ENCODE measurements around the gene ZBTB12.
"Not testable (repeated sequence)": the region's sequence is repeated elsewhere in the genome, so short reads cannot be mapped to it uniquely, and the experiment has no call there.

The ZBTB12 gene

GRCh38 chr6:31901953-31902643 lies at the start of gene ZBTB12:
ZBTB12 (minus strand) TSS chr6:31902086; CDS start chr6:31901305, 781 bp downstream.
- peak; percentile 89 for DNase-seq
- peak; percentile 78 for ATAC-seq

DNA sequence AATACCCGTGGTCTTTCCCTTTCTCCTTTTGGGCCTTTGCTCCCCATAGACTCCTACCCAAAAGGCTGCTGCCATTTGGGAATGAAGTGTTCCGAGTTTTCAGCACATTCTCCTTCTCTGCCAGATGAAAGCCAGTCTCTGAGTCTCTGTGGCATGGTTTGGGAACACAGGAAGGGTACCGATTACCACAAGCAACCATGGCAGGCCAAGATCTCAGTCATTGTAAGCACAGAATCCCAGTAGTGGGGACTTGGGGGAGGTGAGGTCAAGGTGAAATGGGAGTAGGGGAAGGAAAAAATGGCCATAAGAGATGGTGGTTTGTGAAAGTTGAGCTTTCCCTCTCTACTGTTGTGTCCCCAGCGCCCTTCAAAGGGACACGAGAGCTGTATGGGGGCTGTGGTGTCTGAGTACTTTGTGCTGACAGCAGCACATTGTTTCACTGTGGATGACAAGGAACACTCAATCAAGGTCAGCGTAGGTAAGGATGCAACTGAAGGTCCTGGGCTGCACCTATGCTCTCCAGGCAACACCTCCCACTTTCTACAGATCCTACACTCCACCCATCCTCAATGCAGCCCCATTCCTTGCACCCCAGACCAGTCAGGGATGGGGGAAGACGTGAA lies 48.2 kb upstream of the ZBTB12 start:
- DNase-seq (no peak), ATAC-seq (no peak)

DNA sequence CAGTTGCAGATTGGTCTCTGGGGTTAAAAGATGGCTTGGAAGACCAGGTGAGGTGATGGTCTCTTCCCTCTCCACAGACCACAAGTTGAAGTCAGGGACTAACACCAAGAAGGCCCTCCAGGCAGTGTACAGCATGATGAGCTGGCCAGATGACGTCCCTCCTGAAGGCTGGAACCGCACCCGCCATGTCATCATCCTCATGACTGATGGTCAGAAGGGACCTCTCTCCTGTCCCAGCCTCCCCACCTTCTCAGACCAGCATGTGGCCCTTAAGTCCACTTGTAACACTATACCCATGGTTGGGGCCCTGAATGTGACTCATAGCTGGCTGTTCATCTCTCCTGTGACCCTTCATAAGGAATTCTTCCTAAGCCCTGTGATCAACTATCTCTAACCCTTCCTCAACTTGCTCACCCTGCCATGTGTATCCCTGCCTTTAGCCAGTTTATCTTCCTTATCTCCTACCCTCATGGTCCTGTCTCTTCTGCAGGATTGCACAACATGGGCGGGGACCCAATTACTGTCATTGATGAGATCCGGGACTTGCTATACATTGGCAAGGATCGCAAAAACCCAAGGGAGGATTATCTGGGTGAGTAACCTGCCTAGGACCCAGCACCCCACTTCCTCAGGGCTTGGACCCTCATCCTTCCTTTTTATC lies 47.0 kb upstream of the ZBTB12 start:
- no peak for ATAC-seq

GRCh38 chr6:31948306-31948705 lies 46.4 kb upstream of the ZBTB12 start:
- DNase-seq (no peak), ATAC-seq (no peak)

More for the DNA sequence above, 47.0 kb upstream of the ZBTB12 start:
- DNase-seq: no peak

- DNase-seq (no peak), ATAC-seq (no peak)
Observed at GRCh38 chr6:31947864-31948263, 46.0 kb upstream of the ZBTB12 start.

DNA sequence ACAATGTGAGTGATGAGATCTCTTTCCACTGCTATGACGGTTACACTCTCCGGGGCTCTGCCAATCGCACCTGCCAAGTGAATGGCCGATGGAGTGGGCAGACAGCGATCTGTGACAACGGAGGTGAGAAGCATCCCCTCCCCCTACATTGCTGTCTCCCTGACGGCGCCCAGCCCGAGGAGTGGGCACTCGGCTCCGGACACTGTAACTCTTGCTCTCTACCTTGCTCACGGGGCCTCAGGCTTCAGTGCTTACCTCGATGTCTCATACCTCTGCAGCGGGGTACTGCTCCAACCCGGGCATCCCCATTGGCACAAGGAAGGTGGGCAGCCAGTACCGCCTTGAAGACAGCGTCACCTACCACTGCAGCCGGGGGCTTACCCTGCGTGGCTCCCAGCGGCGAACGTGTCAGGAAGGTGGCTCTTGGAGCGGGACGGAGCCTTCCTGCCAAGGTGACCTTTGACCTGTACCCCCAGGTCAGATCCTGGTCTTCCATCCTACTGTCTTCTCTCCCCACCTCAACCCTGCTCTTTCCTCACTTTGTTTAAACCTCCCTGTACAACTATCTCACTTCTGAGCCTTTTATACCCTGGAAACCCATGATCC lies 45.3 kb upstream of the ZBTB12 start:
- ATAC-seq (no peak), DNase-seq (no peak)

DNA sequence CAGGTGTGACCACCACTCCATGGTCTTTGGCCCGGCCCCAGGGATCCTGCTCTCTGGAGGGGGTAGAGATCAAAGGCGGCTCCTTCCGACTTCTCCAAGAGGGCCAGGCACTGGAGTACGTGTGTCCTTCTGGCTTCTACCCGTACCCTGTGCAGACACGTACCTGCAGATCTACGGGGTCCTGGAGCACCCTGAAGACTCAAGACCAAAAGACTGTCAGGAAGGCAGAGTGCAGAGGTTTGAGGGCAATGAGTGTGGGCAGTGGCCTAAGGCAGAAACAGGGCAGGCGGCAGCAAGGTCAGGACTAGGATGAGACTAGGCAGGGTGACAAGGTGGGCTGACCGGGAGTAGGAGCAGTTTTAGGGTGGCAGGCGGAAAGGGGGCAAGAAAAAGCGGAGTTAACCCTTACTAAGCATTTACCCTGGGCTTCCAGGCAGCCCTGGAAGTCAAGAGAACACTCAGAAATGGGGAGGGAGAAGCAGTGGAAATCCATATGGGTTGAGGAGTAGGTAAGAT lies 44.5 kb upstream of the ZBTB12 start:
- ATAC-seq (no peak), DNase-seq (no peak)

DNA sequence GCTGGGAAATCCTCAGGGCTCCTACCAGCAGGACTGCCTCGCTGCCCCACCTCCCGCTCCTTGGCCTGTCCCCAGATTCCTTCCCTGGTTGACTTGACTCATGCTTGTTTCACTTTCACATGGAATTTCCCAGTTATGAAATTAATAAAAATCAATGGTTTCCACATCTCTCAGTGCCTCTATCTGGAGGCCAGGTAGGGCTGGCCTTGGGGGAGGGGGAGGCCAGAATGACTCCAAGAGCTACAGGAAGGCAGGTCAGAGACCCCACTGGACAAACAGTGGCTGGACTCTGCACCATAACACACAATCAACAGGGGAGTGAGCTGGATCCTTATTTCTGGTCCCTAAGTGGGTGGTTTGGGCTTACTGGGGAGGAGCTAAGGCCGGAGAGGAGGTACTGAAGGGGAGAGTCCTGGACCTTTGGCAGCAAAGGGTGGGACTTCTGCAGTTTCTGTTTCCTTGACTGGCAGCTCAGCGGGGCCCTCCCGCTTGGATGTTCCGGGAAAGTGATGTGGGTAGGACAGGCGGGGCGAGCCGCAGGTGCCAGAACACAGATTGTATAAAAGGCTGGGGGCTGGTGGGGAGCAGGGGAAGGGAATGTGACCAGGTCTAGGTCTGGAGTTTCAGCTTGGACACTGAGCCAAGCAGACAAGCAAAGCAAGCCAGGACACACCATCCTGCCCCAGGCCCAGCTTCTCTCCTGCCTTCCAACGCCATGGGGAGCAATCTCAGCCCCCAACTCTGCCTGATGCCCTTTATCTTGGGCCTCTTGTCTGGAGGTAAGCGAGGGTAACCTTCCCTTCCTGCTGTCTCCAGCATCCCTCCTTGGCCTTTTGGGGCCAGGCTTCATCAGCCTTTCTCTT lies 43.9 kb upstream of the ZBTB12 start, which contains the start of gene CFB:
Gene CFB, plus strand, starts transcription at position 589 of the 863 bp plus-strand sequence. Its CDS starts 127 bp downstream, at position 716.
- DNase-seq (no peak), ATAC-seq (peak; percentile 19)

- DNase-seq (no peak), ATAC-seq (no peak)
Observed at GRCh38 chr6:31945154-31945506, 43.2 kb upstream of the ZBTB12 start.

DNA sequence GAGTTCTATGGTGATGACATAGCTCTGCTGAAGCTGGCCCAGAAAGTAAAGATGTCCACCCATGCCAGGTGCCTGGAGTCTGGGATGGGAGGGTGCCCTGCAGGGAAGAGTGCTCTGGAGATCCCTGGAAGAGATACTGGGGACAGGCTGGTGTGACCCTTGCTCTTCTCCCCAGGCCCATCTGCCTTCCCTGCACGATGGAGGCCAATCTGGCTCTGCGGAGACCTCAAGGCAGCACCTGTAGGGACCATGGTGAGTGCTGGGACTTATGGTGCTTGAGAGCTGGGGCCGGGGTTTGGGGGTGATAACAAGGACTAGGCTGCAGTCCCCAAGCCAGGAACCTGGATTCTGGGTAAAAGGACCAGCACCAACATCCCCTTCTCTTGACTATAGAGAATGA lies 41.9 kb upstream of the ZBTB12 start:
- DNase-seq (no peak), ATAC-seq (no peak)

- DNase-seq (no peak), ATAC-seq (no peak)
Observed at GRCh38 chr6:31940256-31940664, 38.4 kb upstream of the ZBTB12 start.

DNA sequence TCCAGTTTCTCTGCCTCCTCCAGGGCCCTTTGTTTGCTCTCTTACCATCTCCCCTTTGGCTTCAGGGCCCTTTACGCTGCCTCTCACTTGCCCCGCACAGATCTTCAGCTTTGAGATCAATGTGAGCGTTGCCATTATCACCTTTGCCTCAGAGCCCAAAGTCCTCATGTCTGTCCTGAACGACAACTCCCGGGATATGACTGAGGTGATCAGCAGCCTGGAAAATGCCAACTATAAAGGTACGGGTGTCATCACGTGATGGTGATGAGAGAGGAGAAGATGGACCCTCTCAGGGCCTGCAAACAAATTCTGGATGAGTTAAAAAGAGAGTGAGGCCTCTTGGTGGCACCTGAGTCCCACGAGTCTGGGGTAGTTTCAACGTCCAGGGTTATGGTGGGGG lies 33.9 kb upstream of the ZBTB12 start:
- DNase-seq (no peak), ATAC-seq (no peak)

GRCh38 chr6:31935021-31935420 lies 33.1 kb upstream of the ZBTB12 start:
- DNase-seq: no peak
- no peak for ATAC-seq

DNA sequence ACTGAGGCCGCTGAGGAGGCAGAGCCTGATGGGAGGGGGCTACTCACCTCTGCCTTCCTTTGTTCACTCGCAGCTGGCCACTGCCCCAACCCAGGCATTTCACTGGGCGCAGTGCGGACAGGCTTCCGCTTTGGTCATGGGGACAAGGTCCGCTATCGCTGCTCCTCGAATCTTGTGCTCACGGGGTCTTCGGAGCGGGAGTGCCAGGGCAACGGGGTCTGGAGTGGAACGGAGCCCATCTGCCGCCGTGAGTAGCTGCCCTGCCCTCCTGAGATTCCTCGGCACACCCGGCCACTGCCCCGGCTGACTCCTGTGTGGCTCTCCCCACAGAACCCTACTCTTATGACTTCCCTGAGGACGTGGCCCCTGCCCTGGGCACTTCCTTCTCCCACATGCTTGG lies 31.7 kb upstream of the ZBTB12 start:
- DNase-seq: no peak
- ATAC-seq: no peak

- ATAC-seq, DNase-seq: not testable (repeated sequence)
Observed at GRCh38 chr6:31932137-31932536, 30.3 kb upstream of the ZBTB12 start.

GRCh38 chr6:31930962-31931361 lies 29.1 kb upstream of the ZBTB12 start:
- no peak for ATAC-seq

DNA sequence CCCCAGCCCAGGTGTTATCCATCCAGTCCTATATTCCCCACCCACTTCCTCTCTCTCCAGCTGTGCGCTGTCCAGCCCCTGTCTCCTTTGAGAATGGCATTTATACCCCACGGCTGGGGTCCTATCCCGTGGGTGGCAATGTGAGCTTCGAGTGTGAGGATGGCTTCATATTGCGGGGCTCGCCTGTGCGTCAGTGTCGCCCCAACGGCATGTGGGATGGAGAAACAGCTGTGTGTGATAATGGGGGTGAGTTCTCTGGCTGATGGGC lies 26.7 kb upstream of the ZBTB12 start:
- DNase-seq: no peak
- ATAC-seq: no peak

More at GRCh38 chr6:31930962-31931361, 29.1 kb upstream of the ZBTB12 start:
- DNase-seq: no peak

GRCh38 chr6:31927863-31928671 lies 26.2 kb upstream of the ZBTB12 start:
- ATAC-seq (no peak), DNase-seq (no peak)

GRCh38 chr6:31927242-31927862 lies 25.5 kb upstream of the ZBTB12 start, which contains the start of gene C2:
C2 (plus strand) TSS chr6:31927717; CDS start chr6:31927753, 36 bp downstream.
- ATAC-seq: no peak

GRCh38 chr6:31922942-31923341 lies 21.1 kb upstream of the ZBTB12 start:
- peak; percentile 36 for DNase-seq
- ATAC-seq: peak; percentile 65

More at GRCh38 chr6:31927242-31927862, 25.5 kb upstream of the ZBTB12 start, which contains the start of gene C2:
- no peak for DNase-seq

All from stimulated activated naive CD8-positive, alpha-beta T cell treated with anti-CD3 and anti-CD28 coated beads, Interleukin-15, Interleukin-2, amounts not matched to agents 100 U/mL and 50 U/mL, for 24 hours (primary cell).